ENCODE data around the gene ATXN7.

DNA sequence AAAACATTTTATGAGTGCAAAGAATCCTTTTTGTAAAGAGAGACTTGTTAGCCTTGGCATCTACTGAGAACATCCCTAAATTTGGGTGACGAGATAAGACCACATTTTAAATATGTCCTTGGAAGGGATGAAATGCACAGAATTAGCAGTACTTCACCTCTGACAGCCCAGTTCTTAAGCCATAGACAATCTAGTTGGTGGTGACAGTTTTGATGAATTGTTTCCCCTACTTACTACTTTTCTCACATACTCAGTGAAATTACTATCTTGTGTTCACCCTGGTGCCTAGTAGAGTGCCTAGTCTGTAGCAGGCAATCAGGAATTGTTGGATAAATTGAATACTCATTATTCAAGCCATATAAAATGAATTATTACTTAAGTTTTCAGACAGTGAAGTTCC is 45.1 kb downstream of the ATXN7 start:
- TF ChIP-seq, protein P1, sequence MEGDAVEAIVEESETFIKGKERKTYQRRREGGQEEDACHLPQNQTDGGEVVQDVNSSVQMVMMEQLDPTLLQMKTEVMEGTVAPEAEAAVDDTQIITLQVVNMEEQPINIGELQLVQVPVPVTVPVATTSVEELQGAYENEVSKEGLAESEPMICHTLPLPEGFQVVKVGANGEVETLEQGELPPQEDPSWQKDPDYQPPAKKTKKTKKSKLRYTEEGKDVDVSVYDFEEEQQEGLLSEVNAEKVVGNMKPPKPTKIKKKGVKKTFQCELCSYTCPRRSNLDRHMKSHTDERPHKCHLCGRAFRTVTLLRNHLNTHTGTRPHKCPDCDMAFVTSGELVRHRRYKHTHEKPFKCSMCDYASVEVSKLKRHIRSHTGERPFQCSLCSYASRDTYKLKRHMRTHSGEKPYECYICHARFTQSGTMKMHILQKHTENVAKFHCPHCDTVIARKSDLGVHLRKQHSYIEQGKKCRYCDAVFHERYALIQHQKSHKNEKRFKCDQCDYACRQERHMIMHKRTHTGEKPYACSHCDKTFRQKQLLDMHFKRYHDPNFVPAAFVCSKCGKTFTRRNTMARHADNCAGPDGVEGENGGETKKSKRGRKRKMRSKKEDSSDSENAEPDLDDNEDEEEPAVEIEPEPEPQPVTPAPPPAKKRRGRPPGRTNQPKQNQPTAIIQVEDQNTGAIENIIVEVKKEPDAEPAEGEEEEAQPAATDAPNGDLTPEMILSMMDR (conservative IDR thresholded peaks at IDR 0.05) = no peak
- TF ChIP-seq ZFX (IDR thresholded peaks at IDR 0.05) = no peak
